Pancreas (tissue), 10 donors: ENCODE results near the gene PREPL. TPM values are rescaled to one million over a fixed set of nuclear protein-coding genes. Genes with fewer than 3 reads are reported as not detected.
"Not testable (repeated sequence)": the region's sequence is repeated elsewhere in the genome, so short reads cannot be mapped to it uniquely, and the experiment has no call there.

ENCODE experiments used
- ATAC-seq, 4 donors: fragments of 200-7000 bp; cut with Tn5 transposase; one replicate each; pipeline versions ENCODE4 v1.8.0 to v1.9.1; 2020; ENCODE audit warnings: mild to moderate bottlenecking in 4 of 4, moderate library complexity in 4 of 4
- DNase-seq, 6 donors: peaks; one replicate each; pipeline ENCODE4 v3.0.0-alpha.2; 2020
- FAIRE-seq: peaks from 2 replicates; lab custom pipeline; 2012; peaks lifted over from hg19 to GRCh38; lab: Jason Lieb, UNC
- H3K27ac ChIP-seq, 4 donors: fragments of 200-600 bp; sonication (generic); 1 replicate in 3 of 4; 2 replicates in 1 of 4; pipeline versions ENCODE4 v1.5.0 to v1.8.0; 2020
- H3K27me3 ChIP-seq, 4 donors: fragments of 200-600 bp; one replicate each; pipeline ENCODE4 v1.8.0; 2021
- H3K36me3 ChIP-seq, 3 donors: fragments of 200-600 bp; sonication (generic) in 1 of 3; one replicate each; pipeline versions ENCODE4 v1.5.0 to v1.8.0; 2020 to 2021
- H3K4me1 ChIP-seq, 3 donors: fragments of 200-600 bp; one replicate each; pipeline ENCODE4 v1.8.0; 2021
- H3K4me3 ChIP-seq, 4 donors: fragments of 200-600 bp; sonication (generic) in 2 of 4; one replicate each; pipeline versions ENCODE4 v1.5.0 to v1.8.0; 2020 to 2021
- H3K9me3 ChIP-seq, 4 donors: fragments of 200-600 bp; one replicate each; pipeline ENCODE4 v1.8.0; 2021
- CTCF ChIP-seq, 4 donors: fragments of 200-600 bp; sonication (generic) in 3 of 4; IDR thresholded peaks; one replicate each; pipeline versions ENCODE4 v1.5.0 to v1.8.0; 2021; ENCODE audit warnings: antibody characterized with exemption in 4 of 4
- WGBS, 2 donors: extraction: QIAGEN DNeasy Blood & Tissue Kit; methylation state at CpG; one replicate each; pipeline ENCODE4 v1.1.7; 2013; 5-methylcytosine and 5-hydroxymethylcytosine counted together
- intact Hi-C, 3 donors: fragments of 100-400 bp; cut with DNase I; formaldehyde crosslinking; loops; one replicate each; pipeline versions ENCODE4 v1.11.1 to v1.14.2; 2022
- polyA plus RNA-seq, 2 donors: library from polyadenylated mRNA; stranded (reverse); fragments of 200-250 nt; gene quantifications; one replicate each; pipeline ENCODE4 v1.2.3, GENCODE V29; 2013
- total RNA-seq, 6 donors: library from RNA; stranded (reverse); fragmentation: NEBNext Ultra II Directional in 4 of 6; extraction: Animal tissue kit (Norgen Biotek cat#: 25700) in 4 of 6; gene quantifications; one replicate each; pipeline versions ENCODE4 v1.2.1 to v1.2.4, GENCODE V29; 2021 to 2023
- donor health status: healthy with polysubstance abuse.
- donor health status: DM: no; HTN: no; CAD: no; lungs with moderate emphysema.
- donor health status: DM: no; HTN: no; CAD: no.
- donor health status: control.
- donor health status: control.
- donor health status: Bipolar disorder and iron deficiency.
- donor health status: DM: yes; HTN: yes; CAD: no.
- donor health status: DM: no; HTN: no; CAD: no.
- donor health status: DM: no; HTN: no; CAD: no.
- donor health status: DM: yes; HTN: yes; CAD: no.

PREPL gene
- total and polyA plus RNA-seq, 8 donors = 5.5 to 32.2 (median 18.5) TPM

GRCh38 chr2:44315945-44316344, 45.3 kb downstream of the PREPL start:
- Histone ChIP-seq H3K27ac (no peak overlapping the region), H3K27me3 (no peaks in the 10 kb centered on the region), H3K4me3 (no peak overlapping the region), H3K4me1 (no peaks in the 10 kb centered on the region), H3K9me3 (no peaks in the 10 kb centered on the region), H3K36me3 (peaks cover 4 to 72% (median 19%) of the 10 kb centered on the region in 3 donors)
- ATAC-seq = no peak
- no peak for FAIRE-seq
- intact Hi-C loops = no loop called here
- no peak for DNase-seq
- no peak for TF ChIP-seq CTCF (IDR thresholded peaks at IDR 0.05)

- no peaks in the 10 kb centered on the region for H3K4me1 ChIP-seq
- H3K9me3 ChIP-seq = no peaks in the 10 kb centered on the region
- no peak for DNase-seq
- H3K27ac ChIP-seq = no peak overlapping the region
- intact Hi-C loops = no loop called here
- H3K4me3 ChIP-seq = no peak overlapping the region
- FAIRE-seq = no peak
- ATAC-seq = no peak
- H3K36me3 ChIP-seq = peaks cover 3 to 68% (median 4%) of the 10 kb centered on the region in 3 donors
- no peak for TF ChIP-seq CTCF (IDR thresholded peaks at IDR 0.05)
- H3K27me3 ChIP-seq = no peaks in the 10 kb centered on the region
These were observed 46.9 kb downstream of the PREPL start for GRCh38 chr2:44314362-44314761.

- no peaks in the 10 kb centered on the region for H3K27me3 ChIP-seq
- no peak for FAIRE-seq
- DNase-seq = no peak
These were observed 51.0 kb downstream of the PREPL start for GRCh38 chr2:44310287-44310686.

GRCh38 chr2:44305882-44306281, 55.4 kb downstream of the PREPL start:
- no peak for TF ChIP-seq CTCF (IDR thresholded peaks at IDR 0.05)
- Histone ChIP-seq H3K9me3 (no peaks in the 10 kb centered on the region), H3K4me1 (no peaks in the 10 kb centered on the region), H3K27ac (no peak overlapping the region), H3K36me3 (peaks cover 0 to 12% (median 0%) of the 10 kb centered on the region in 3 donors), H3K27me3 (no peaks in the 10 kb centered on the region), H3K4me3 (no peak overlapping the region)
- intact Hi-C loops = no loop called here
- no peak for FAIRE-seq
- ATAC-seq = no peak
- DNase-seq = no peak
- 75 to 80% methylated on average over 7 of the region's 7 CpGs for WGBS, 2 donors

More at GRCh38 chr2:44310287-44310686, 51.0 kb downstream of the PREPL start:
- peaks cover 0 to 46% (median 4%) of the 10 kb centered on the region in 3 donors for H3K36me3 ChIP-seq
- H3K4me1 ChIP-seq = no peaks in the 10 kb centered on the region
- TF ChIP-seq CTCF (IDR thresholded peaks at IDR 0.05) = no peak
- H3K27ac ChIP-seq = no peak overlapping the region
- H3K4me3 ChIP-seq = no peak overlapping the region
- intact Hi-C loops = no loop called here
- ATAC-seq = no peak
- 97 to 98% methylated on average over 1 of the region's 1 CpG for WGBS, 2 donors
- no peaks in the 10 kb centered on the region for H3K9me3 ChIP-seq

GRCh38 chr2:44304258-44304657, 57.0 kb downstream of the PREPL start:
- 52 to 74% methylated on average over 1 of the region's 1 CpG for WGBS, 2 donors
- Histone ChIP-seq H3K9me3 (no peaks in the 10 kb centered on the region), H3K27ac (no peak overlapping the region), H3K27me3 (no peaks in the 10 kb centered on the region), H3K4me3 (no peak overlapping the region), H3K4me1 (no peaks in the 10 kb centered on the region), H3K36me3 (peaks cover 0 to under 1% (median 0%) of the 10 kb centered on the region in 3 donors)
- no peak for TF ChIP-seq CTCF (IDR thresholded peaks at IDR 0.05)
- no peak for FAIRE-seq
- DNase-seq = no peak
- intact Hi-C loops = no loop called here
- peak in 1 of 4 donors; percentile 29 for ATAC-seq

GRCh38 chr2:44303766-44304165, 57.5 kb downstream of the PREPL start:
- DNase-seq, H3K4me3 ChIP-seq, H3K9me3 ChIP-seq, H3K27me3 ChIP-seq, H3K27ac ChIP-seq, H3K4me1 ChIP-seq, intact Hi-C loops, H3K36me3 ChIP-seq, FAIRE-seq, ATAC-seq: not testable (repeated sequence)
- WGBS, 2 donors = 88 to 96% methylated on average over 3 of the region's 3 CpGs
